Measurements from ENCODE around the gene NHSL1.

Gene NHSL1

GRCh38 chr6:138410972-138411880, 88.1 kb downstream of the NHSL1 start:
- FAIRE-seq = peak; percentile 65
- no peak for TF ChIP-seq POLR2A (IDR thresholded peaks at IDR 0.05; ENCODE audit: low read depth, low read length)
- peak; percentile 60 for DNase-seq (ENCODE audit: insufficient read length, low spot score)

- no peak for TF ChIP-seq POLR2A (IDR thresholded peaks at IDR 0.05; ENCODE audit: low read depth, low read length)
- FAIRE-seq (no peak), DNase-seq (ENCODE audit: insufficient read length, low spot score) (no peak)
Measured at GRCh38 chr6:138410048-138410735, 89.1 kb downstream of the NHSL1 start.

GRCh38 chr6:138406443-138406842, 92.9 kb downstream of the NHSL1 start:
- FAIRE-seq (no peak), DNase-seq (ENCODE audit: insufficient read length, low spot score) (no peak)
- no peak for TF ChIP-seq POLR2A (IDR thresholded peaks at IDR 0.05; ENCODE audit: low read depth, low read length)

- TF ChIP-seq POLR2A (IDR thresholded peaks at IDR 0.05; ENCODE audit: low read depth, low read length) = no peak
- DNase-seq (ENCODE audit: insufficient read length, low spot score) = no peak
- no peak for FAIRE-seq
Measured at GRCh38 chr6:138405816-138406413, 93.4 kb downstream of the NHSL1 start.

GRCh38 chr6:138404666-138405337, 94.5 kb downstream of the NHSL1 start:
- no peak for TF ChIP-seq POLR2A (IDR thresholded peaks at IDR 0.05; ENCODE audit: low read depth, low read length)
- DNase-seq (ENCODE audit: insufficient read length, low spot score) (no peak), FAIRE-seq (no peak)

- DNase-seq (ENCODE audit: insufficient read length, low spot score) (peak; percentile 76), FAIRE-seq (no peak)
- TF ChIP-seq POLR2A (IDR thresholded peaks at IDR 0.05; ENCODE audit: low read depth, low read length) = peak; percentile 47; the same call in 1 of the 2 replicates
Measured at GRCh38 chr6:138403801-138404665, 95.3 kb downstream of the NHSL1 start, which contains the start of gene HEBP2. HEBP2 (plus strand) TSS chr6:138404223; CDS start chr6:138404496, 273 bp downstream.

GRCh38 chr6:138403324-138403800, 95.9 kb downstream of the NHSL1 start:
- peak; percentile 7 for DNase-seq (ENCODE audit: insufficient read length, low spot score)

GRCh38 chr6:138402838-138403187, 96.5 kb downstream of the NHSL1 start:
- no peak for TF ChIP-seq POLR2A (IDR thresholded peaks at IDR 0.05; ENCODE audit: low read depth, low read length)
- DNase-seq (ENCODE audit: insufficient read length, low spot score) (no peak), FAIRE-seq (no peak)

More at GRCh38 chr6:138403324-138403800, 95.9 kb downstream of the NHSL1 start:
- FAIRE-seq = no peak
- TF ChIP-seq POLR2A (IDR thresholded peaks at IDR 0.05; ENCODE audit: low read depth, low read length) = no peak

- DNase-seq (ENCODE audit: insufficient read length, low spot score) (no peak), FAIRE-seq (no peak)
- no peak for TF ChIP-seq POLR2A (IDR thresholded peaks at IDR 0.05; ENCODE audit: low read depth, low read length)
Measured at GRCh38 chr6:138401960-138402837, 97.1 kb downstream of the NHSL1 start.

- no peak for FAIRE-seq
- no peak for TF ChIP-seq POLR2A (IDR thresholded peaks at IDR 0.05; ENCODE audit: low read depth, low read length)
- DNase-seq (ENCODE audit: insufficient read length, low spot score) = no peak
Measured at GRCh38 chr6:138400326-138400725, 99.0 kb downstream of the NHSL1 start.

GRCh38 chr6:138397128-138398122, 101.9 kb downstream of the NHSL1 start:
- FAIRE-seq = no peak
- no peak for TF ChIP-seq POLR2A (IDR thresholded peaks at IDR 0.05; ENCODE audit: low read depth, low read length)
- no peak for DNase-seq (ENCODE audit: insufficient read length, low spot score)

All from H54 (cell line).